Melanocyte of skin (primary cell): ENCODE results near the gene NCMAP. TPM values are rescaled to one million over a fixed set of nuclear protein-coding genes. Genes with fewer than 3 reads are reported as not detected.

ENCODE experiments used
- small RNA-seq, 2 donors: library from RNA; depleted of rRNA; stranded (forward); fragments of <200 nt; gene quantifications; one replicate each; pipeline ENCODE3, GENCODE V24; 2012
- total RNA-seq, 2 donors: library from RNA; depleted of rRNA; stranded (reverse); fragments of >200 nt; gene quantifications; 2 replicates each; pipeline ENCODE4 v1.2.3, GENCODE V29; 2012

The NCMAP gene, protein sequence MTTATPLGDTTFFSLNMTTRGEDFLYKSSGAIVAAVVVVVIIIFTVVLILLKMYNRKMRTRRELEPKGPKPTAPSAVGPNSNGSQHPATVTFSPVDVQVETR
- total RNA-seq, result under 1 TPM in 1 of 2 donors, not detected in 1; under 0.01 TPM

DNA sequence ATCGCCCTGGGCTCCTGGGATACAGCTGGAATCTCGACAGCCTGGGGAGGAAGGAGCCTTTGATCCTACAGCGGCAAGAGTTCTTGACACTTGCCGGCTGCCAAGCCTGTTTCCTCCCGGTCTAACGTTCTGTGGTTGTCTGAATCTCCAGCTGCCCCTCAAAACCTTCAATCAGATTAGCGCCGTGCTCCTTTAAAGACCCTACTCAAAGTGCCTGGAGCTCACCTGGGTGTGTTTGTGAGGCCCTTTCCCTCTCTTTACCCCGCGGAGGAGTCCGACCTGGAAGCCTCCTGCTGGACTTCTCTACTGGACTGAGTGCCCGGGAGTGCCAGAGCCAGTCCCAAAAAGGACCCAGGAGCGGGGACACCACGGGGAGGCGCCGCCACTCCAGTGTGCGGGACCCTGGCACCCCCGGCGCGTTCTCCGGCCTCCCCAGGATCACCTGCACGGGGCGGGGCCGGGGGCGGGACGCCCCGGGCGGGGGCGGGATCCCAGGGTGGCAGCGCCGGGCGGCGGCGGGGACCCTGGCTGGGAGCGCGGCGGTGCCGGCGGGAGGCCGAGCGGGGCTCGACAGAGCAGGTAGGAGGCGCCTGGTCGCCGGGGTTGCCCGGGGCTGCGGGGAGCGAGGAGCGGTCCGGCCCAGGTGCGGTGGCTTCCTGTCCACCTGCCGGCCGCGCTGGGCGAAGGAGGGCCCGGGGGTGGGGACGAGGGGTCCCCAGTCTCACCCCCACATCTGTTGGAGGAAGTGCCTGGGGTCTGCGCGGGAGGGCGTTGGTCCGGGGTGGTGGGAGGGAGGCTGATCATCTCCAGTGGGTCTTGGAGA is at the start of gene NCMAP:
TSS of gene NCMAP (plus strand) at position 497 of the 823 bp plus-strand sequence. CDS start 39,344 bp downstream, outside the sequence.

DNA sequence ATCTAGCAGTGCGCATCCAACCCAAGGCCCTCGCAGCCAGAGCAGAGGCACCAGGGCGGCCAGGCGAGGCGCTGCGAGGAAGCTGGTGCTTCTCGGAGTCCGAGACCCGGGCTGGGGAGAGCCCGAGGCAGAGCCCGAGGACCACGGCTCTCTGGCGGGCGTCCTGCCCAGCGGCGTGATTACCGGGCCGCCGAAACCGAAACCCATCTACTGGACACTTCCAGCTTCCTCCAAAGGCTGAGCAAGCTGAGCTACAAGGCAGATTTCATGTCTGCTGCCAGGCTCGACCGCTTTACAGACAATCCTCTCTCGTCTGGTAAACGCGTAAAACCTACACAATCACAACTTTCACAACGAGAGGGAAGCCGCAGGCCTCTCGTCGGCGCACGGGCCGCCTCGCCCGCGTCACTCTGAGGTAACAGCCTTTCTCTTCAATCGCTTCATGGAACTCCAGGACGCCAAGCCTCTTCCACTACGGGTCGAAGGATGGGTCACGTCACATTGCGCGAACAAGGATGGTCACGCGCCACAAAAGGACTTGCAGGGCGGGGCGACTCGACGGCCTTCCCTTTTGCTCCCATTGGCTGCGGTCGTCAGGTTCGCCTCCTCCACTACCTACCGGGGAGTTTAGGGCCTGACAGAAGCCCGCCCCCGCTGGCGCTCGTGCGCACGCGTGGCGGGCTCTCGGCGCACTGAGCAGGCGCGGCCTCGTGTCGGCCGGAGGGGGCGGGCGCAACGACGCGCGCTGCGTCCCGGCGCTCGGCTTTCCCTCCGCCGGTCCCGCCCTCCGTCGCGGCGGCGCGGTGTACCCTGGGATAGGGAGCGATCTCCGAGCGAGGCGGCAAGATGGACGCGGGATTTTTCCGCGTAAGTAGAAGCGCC is 86.8 kb downstream of the NCMAP start, which contains the start of gene SRRM1:
TSS of gene SRRM1 (plus strand) at position 822 of the 882 bp plus-strand sequence. CDS start at position 847, 25 bp downstream.

Small RNA genes within 50 kb of the gene (small RNA-seq; reads per million reads assigned to genes)
- 0 reads per million in 2 donors for gene RF00019

Other genes with a start within 250 kb of the NCMAP start
- gene GRHL3, start 236.7 kb upstream of the NCMAP start, total RNA-seq, result not detected
- gene STPG1, start 142.3 kb upstream of the NCMAP start, total RNA-seq, result 10 to 100 TPM in 1 of 2 donors, 1 to 10 TPM in 1; 9.0 to 12.4 TPM
- gene NIPAL3, start 140.3 kb upstream of the NCMAP start, total RNA-seq, result 10 to 100 TPM; 20.6 to 47.1 TPM
- 10 to 100 TPM; 13.7 to 23.4 TPM for gene RCAN3, start 53.3 kb upstream of the NCMAP start, total RNA-seq
- 10 to 100 TPM; 57.5 to 57.9 TPM for gene SRRM1, start 87.2 kb downstream of the NCMAP start, total RNA-seq
- gene CLIC4, start 189.4 kb downstream of the NCMAP start, total RNA-seq, result 100 to 1,000 TPM; 155 to 234 TPM